ENCODE results near the gene MYL9.
"Not testable (repeated sequence)": the region's sequence is repeated elsewhere in the genome, so short reads cannot be mapped to it uniquely, and the experiment has no call there.

MYL9 gene

DNA sequence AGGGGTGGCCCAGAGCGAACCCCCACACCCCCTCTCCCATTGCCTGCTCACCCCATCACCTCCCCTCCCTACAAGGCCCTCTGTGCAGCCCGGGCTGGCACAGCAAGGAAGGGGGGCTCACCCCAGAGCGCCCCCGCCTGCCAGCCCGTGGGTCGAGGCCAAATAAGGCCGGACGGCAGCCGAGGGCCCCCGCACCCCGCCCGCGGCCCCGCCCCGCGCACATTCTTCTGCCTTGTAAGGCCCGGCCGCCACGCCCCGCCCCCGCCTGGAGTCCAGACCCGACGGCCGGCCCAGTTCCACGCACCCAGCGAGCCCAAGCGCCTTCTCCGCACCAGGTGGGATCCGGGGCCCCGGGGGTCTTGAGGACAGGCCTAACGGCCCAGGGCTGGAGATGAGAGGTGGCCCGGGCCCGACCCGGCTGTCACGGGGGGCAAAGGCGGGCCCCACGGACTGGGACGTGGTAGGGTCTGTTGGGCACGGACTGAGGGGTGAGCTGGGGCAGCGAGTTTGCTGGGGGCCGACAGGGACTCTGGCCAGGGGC is at the start of gene MYL9:
Gene MYL9 (plus strand): TSS at position 293 of the 541 bp plus-strand sequence. CDS start 3,366 bp downstream, outside the sequence.
- no peak for DNase-seq

GRCh38 chr20:36491901-36492617 is 49.3 kb upstream of the MYL9 start:
- DNase-seq: no peak

DNA sequence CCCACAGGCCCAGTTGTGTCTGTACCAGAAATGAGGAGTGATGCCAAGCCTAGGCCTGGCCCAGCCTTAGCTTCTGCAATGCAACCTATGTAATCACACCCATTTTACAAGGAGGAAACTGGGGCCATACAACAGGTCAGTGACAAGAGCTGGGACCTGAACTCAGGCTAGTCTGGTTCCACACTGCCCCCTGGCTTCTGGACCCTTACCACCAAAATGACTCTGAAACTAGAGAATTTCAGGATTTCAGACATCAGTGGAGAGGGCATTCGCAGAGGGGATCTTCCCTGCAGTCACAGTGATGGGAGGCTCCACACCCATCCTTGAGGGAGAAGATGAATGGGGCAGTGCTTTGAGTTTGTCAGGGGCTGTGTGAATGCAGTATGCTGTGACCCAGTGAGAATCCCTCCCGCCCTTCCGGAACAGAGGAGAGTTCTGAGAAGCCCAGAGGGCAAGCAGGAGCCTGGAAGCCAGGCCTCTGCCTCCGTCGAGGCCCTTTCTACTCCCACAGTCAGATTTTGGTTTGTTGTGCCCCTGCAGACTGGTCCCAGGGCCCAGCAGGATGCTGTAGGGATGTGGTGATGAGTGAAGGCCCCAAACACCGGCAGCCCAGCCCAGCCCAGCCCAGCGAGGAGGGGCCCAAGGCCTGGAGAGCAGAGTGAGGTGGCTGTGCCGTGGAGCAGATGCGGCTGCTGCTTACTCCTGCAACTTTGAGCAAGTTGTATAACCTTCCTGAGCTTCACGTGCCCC is 48.1 kb upstream of the MYL9 start:
- no peak for DNase-seq

DNA sequence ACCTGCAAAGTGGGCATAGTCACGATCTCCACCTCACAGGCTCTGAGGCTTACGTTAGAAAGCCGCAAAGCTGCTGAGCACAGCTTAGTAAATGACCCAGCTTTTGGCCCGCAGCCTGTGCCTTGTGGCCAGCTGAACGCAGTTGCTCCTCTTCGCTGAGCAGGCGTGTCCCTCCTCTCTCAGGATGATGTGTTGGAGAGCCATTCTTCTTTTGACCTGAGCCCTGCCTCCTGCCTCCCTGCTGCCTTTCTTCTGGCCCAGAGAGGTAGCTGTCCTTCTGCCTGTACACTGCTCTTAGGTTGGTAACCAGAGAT is 47.6 kb upstream of the MYL9 start:
- no peak for DNase-seq

- no peak for DNase-seq
Measured at GRCh38 chr20:36496707-36497669, 44.3 kb upstream of the MYL9 start.

DNA sequence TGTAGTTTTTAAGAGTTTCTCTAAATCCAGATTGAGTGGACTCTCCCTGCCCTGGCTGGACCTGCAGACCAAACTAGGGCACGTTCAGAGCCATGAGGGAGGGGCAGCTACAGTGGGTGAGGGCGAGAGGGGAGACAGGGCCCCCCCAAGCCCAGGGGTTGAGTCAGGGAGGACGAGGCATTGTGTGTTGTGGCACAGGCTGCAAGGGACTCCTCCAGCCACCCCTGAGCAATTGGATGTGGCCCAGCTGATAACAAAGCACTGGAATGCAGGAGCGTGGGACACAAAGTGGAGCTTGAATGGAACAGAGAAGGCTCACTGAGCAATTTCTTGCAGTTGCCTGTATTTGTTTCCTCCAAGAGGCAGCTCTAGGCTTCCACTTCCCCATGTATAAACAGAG is 43.5 kb upstream of the MYL9 start:
- DNase-seq: no peak

DNA sequence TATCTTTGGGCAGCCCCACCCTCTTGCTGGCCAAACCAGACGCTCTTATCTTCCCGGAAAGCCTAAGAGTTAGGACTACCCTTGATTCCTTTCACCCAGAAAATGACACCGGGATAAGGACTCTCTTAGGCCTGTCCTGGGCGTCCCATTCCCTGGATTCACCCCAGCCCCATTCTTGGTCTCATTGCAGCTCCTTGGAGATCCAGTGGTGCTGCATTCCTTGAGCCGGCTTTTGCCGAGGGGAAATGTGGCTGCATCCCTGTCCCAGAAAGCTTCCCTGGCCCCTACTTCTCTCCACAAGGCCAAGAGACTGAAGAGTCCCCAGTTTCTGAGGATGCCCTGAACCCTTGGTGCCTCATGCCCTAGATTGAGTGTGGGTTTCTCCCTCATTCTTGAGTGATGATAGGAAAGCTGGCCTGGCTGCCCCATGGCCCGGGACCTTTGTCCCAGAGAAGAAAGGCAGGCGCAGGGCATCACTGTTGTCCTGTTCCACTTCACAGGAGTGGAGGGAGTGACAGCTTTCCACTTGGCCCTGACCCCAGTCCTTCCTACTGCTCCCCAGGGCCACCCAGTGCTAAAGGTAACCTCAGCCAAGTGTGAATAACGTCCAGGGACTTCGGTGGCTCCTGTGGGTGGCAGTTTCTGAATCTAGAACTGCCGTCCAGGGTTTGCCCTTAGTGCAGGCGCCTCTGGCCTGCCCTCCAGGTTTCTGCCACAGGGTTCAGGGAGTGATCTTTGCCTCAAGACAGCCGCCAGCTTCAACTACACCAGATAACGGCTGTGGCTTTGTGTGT is 42.7 kb upstream of the MYL9 start:
- DNase-seq: no peak

DNA sequence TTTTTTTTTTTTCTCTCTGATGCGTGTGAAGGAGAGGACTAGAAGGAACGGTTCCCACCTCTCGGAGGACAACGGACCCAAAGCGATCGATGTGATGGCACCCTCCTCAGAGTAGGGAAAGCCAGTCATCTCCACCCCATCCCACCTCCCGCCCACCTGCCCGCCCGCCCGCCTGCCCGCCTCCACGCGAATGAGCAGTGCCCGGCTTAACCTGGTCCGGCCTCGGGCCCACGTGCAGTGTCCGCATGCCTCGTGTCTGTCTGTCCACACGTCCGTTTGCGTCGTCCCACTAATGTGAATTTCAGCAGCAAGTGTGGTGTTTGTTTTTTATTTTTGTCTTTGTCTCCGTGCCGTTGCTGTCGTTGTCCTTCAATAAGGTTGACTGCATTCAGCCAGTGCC is 42.1 kb upstream of the MYL9 start:
- DNase-seq: no peak

- DNase-seq: no peak
Measured at GRCh38 chr20:36499723-36500501, 41.4 kb upstream of the MYL9 start.

DNA sequence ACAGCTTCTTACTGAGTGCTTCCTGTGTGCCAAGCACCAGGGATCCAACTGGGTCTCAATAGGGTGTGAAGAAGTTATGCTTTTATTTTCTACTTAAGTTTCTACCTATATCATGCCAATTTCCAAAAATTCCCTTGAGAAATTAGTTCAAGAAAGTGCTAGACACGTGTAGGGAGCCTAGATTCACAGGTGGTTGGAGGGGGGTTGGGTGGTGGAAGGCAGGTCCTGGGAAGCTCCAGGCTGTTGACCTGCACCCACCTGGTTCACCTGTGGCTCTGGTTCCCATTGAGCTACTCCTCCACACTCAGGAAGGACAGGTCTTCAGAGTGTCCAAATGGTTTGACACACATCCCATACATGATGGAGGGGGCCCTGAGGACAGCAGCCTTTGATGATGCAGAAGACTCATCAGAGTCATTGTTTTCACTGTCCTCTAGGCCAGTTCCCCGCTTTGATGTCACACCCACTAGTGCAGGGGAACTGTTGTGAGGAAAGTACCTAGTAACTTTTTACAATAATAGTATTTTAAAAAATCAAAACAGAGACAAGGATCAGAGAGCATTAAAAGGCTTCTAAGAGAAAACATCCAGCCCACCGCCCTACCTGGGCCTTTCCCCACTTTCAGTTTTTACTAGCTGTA is 39.8 kb upstream of the MYL9 start:
- DNase-seq: no peak

DNA sequence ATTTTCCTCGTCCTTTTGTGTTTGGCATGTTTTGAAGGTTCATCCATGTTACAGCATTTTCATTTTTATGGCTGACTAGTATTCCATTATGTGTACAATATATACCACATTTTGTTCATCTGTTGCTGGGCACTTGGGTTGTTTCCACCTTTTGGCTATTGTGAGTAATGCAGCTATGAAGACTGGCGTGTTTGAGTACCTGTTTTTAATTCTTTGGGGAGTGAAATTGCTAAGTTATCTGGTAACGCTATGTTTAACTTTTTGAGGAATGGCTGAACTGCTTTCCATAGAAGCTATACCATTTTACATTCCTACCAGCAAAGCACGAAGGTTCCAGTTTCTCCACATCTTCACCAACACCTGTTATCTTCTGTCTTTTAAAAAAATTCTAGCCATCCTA is 37.0 kb upstream of the MYL9 start:
- DNase-seq: no peak

DNA sequence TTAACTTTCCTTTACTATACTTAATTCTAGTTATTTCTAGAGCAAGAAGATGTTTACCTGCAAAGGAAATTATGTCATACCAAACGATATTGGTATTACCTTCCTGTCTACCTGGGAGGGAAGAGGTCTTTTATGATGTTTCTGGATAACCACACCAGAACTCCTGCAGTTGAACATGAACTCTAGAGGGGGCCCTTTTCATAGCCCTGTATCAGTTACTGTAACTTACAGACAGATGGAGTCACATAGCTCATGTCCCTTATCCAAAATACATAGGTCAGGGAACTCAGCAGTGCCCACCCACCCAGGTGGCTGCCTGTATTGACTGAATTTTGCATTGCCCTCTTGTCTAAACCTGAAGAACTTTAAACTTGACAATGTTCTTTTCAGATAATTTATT is 35.1 kb upstream of the MYL9 start:
- DNase-seq: no peak

DNA sequence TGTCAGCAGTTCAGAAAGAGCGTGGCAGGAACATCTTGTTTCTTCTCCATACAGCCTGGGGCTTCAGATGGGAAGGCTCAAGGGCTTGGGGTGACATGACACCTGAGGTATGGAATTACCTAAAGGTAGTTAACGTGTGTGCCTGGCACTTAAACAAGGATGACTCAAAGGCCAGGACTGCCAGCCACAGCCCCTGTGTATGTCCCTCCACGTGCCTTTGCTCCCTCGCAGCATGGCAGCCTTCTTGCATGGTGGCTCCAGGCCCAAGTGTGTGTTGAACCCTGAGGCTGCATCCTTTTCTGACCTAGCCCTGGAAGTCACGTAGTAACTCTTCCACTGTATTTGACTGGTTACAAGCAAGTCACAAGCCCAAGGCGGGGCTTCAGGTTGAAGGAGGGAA is 33.6 kb upstream of the MYL9 start:
- no peak for DNase-seq

GRCh38 chr20:36519012-36519719 is 22.2 kb upstream of the MYL9 start:
- no peak for DNase-seq

DNA sequence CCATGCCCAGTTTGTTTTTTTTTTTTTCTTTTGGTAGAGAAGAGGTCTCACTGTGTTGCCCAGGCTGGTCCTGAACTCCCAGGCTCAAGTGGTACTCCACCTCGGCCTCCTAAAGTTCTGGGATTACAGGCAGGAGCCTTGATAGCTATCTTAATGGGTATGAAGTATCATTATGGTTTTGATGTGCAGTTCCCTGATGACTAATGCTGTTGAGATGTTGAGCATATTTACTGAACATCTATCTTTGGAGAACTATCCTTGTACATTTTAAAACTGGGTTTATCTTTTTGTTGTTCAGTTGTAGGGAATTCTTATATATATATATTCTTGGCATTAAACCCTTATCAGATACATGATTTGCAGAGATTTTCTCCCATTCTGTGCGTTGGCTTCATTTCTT is 21.4 kb upstream of the MYL9 start:
- no peak for DNase-seq

DNA sequence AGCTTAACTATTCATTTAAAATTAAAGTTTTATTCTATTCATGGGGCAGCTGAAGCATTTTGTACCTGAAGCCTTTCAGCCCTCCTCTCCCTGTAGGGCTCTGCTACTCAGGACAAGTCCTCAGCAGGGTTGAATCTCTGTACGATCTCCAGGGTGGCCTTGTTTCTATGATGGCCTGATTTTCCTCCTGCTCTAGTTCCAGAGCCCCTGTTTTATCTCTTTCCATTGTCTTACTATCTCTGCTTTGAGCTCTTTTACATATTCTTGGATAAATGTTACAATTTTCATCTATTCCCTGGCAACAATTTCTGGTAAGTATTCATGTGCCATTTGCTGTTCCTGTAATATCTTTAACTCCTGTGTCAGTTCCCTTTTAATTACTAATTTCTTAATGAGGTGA is 19.8 kb upstream of the MYL9 start:
- no peak for DNase-seq

GRCh38 chr20:36522412-36522811 is 18.9 kb upstream of the MYL9 start:
- not testable (repeated sequence) for DNase-seq

DNA sequence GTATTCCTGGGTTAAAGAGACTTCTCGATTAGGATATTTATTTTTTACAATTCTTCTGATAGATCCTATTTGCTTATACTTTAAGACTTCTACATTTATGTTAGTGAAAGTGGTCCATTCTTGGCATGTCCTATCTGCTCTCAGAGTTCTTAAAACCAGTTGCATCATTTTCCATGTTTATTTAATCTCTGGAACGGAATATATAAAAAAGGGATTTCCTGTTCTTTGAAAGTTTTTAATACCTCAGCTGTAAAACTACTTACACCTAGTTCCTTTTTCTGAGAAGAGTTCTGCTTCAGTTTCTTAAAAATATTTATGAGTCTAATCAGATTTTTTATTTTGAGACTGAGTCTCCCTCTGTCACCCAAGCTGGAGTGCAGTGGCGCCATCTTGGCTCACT is 18.0 kb upstream of the MYL9 start:
- DNase-seq: no peak

GRCh38 chr20:36525620-36526365 is 15.5 kb upstream of the MYL9 start:
- DNase-seq: no peak
